IPS-20b (cell line): Measurements from ENCODE around the gene GPR83.

Experiments used
- H3K27ac ChIP-seq: one replicate; pipeline ENCODE4 v1.5.1; 2013; ENCODE audit warnings: low read length
- H3K27me3 ChIP-seq: 2 replicates; pipeline ENCODE4 v1.6.1; 2013; ENCODE audit warnings: mild to moderate bottlenecking, low read length, inconsistent platforms; ENCODE audit not compliant: insufficient read depth
- H3K36me3 ChIP-seq: 2 replicates; pipeline ENCODE4 v1.6.1; 2013; ENCODE audit warnings: low read depth, mild to moderate bottlenecking, inconsistent platforms, low read length, moderate library complexity; ENCODE audit not compliant: insufficient read depth
- H3K4me1 ChIP-seq: 2 replicates; pipeline ENCODE4 v1.6.1; 2013; ENCODE audit warnings: mild to moderate bottlenecking, control low read depth, inconsistent platforms, low read length, moderate library complexity; ENCODE audit not compliant: insufficient read depth
- H3K4me3 ChIP-seq: 2 replicates; pipeline ENCODE4 v1.5.1; 2013; ENCODE audit warnings: mild to moderate bottlenecking, low read length, inconsistent platforms
- H3K9ac ChIP-seq: 2 replicates; pipeline ENCODE4 v1.6.1; 2013; ENCODE audit warnings: low read depth, mild to moderate bottlenecking, inconsistent platforms, low read length, moderate library complexity
- H3K9me3 ChIP-seq: 2 replicates; pipeline ENCODE4 v1.6.1; 2013; ENCODE audit warnings: mild to moderate bottlenecking, low read depth, low read length, inconsistent platforms; ENCODE audit not compliant: insufficient read depth

GPR83 gene

DNA sequence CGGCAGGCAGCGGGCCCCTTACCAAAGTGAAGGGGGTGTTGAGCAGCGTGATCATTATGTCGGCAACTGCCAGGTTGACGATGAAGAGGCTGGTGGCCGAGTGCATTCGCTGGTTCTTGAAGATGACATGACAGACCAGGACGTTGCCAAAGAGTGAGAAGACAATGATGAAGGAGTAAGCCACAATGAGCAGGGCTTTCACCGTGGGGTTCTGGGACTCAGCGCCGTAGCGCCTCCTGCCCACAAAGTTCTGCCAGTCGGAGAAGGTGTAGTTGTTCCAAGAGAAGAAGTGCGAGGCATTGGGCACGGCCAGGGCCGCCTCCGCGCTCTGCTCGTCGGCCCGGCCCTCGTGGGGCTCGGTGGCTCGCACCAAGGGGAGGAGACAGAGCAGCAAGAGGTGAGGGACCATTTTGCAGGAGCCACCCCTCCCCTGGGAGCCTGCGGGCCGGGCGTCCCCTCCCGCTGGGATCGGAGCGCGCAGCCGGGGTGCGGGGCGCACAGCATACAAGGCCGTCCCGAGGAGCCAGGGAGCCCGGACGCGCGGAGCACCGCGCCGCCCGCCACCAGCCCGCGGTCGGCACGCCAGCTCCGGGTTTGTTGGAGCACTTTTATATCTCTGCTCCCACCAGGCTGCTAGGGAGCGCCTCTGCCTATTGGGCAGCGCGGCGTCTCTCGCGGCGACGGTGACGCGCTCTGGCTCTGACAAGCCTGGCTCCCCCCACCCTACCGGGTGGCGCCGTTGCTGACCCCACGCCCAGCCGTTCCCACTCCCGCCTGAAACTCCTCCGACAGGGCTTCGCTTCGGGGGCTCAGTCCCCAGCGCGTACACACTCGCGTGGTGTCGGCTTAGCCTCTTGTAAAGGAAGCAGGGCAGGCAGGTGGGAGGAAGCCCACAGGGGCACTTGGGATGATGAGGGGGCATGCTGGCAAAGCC lies at the start of gene GPR83:
GPR83 (minus strand) TSS at position 581 of the 934 bp plus-strand sequence; CDS start at position 409, 172 bp downstream.
- no peak within 1 kb of the TSS for H3K9ac ChIP-seq
- no peaks in the 10 kb centered on the region for H3K9me3 ChIP-seq
- H3K27ac ChIP-seq, result no peak within 1 kb of the TSS
- peak within 1 kb of the TSS; percentile 69 for H3K4me3 ChIP-seq
- peaks cover 6% of the 10 kb centered on the region for H3K4me1 ChIP-seq
- peaks cover 54% of the 10 kb centered on the region for H3K27me3 ChIP-seq
- no peaks in the 10 kb centered on the region for H3K36me3 ChIP-seq

GRCh38 chr11:94450048-94450447 lies 48.8 kb upstream of the GPR83 start:
- peaks cover 41% of the 10 kb centered on the region for H3K36me3 ChIP-seq
- no peak overlapping the region for H3K27ac ChIP-seq
- H3K4me3 ChIP-seq, result no peak overlapping the region
- H3K9me3 ChIP-seq, result no peaks in the 10 kb centered on the region
- H3K27me3 ChIP-seq, result no peaks in the 10 kb centered on the region
- no peak overlapping the region for H3K9ac ChIP-seq
- no peaks in the 10 kb centered on the region for H3K4me1 ChIP-seq

- no peak overlapping the region for H3K9ac ChIP-seq
- H3K4me1 ChIP-seq, result no peaks in the 10 kb centered on the region
- H3K9me3 ChIP-seq, result no peaks in the 10 kb centered on the region
- no peak overlapping the region for H3K27ac ChIP-seq
- no peak overlapping the region for H3K4me3 ChIP-seq
- H3K27me3 ChIP-seq, result no peaks in the 10 kb centered on the region
- peaks cover 38% of the 10 kb centered on the region for H3K36me3 ChIP-seq
Measured at GRCh38 chr11:94449437-94449836, 48.2 kb upstream of the GPR83 start.

GRCh38 chr11:94449029-94449428 lies 47.8 kb upstream of the GPR83 start:
- H3K27ac ChIP-seq, result no peak overlapping the region
- H3K36me3 ChIP-seq, result peaks cover 39% of the 10 kb centered on the region
- H3K9me3 ChIP-seq, result no peaks in the 10 kb centered on the region
- no peaks in the 10 kb centered on the region for H3K27me3 ChIP-seq
- no peak overlapping the region for H3K4me3 ChIP-seq
- no peaks in the 10 kb centered on the region for H3K4me1 ChIP-seq
- no peak overlapping the region for H3K9ac ChIP-seq

DNA sequence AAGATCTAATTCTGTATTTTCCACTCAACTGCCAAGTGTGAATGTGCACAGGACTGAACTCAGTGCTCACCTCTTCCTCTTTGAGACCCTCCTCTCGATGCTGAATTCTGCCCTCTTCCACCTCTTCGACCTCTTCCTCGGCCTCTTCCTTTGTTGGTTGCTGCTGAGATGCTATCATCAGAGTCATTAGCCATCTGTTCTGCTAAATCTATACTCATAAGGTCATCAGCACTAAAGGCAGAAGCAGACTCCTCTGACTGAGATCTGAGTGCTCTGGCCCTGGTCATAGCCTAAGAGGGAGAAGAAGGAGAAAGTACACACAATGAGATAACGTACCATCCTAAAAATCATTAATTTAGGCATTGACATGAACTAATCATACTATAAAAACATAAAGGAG lies 45.9 kb upstream of the GPR83 start:
- Histone ChIP-seq H3K36me3 (peaks cover 39% of the 10 kb centered on the region), H3K4me1 (no peaks in the 10 kb centered on the region), H3K27ac (no peak overlapping the region), H3K4me3 (no peak overlapping the region), H3K27me3 (no peaks in the 10 kb centered on the region), H3K9me3 (no peaks in the 10 kb centered on the region), H3K9ac (no peak overlapping the region)

DNA sequence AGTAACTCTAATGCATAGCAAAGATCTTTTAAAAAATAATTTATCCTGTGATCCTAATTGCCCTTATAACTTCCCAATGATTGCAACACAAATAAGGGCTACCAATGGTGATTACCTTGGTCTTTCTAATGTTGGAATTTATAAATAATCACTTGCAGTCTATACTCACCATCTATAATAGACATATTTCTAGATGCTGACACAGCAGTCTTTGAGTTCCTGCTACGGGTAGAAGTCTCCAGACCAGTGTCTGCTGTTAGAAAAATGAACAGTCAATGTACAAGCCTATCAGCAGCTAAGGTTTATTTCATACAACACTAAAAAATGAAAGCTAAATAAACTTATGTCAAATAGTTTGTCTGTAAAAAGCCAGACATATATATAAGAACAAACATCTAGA lies 44.4 kb upstream of the GPR83 start:
- Histone ChIP-seq H3K9ac (no peak overlapping the region), H3K9me3 (no peaks in the 10 kb centered on the region), H3K4me3 (no peak overlapping the region), H3K27me3 (no peaks in the 10 kb centered on the region), H3K4me1 (no peaks in the 10 kb centered on the region), H3K27ac (no peak overlapping the region), H3K36me3 (peaks cover 39% of the 10 kb centered on the region)

- H3K27me3 ChIP-seq, result no peaks in the 10 kb centered on the region
- no peak overlapping the region; the same call in 1 of the 2 replicates for H3K4me3 ChIP-seq
- H3K9me3 ChIP-seq, result no peaks in the 10 kb centered on the region
- no peak overlapping the region for H3K27ac ChIP-seq
- peaks cover 39% of the 10 kb centered on the region for H3K36me3 ChIP-seq
- no peaks in the 10 kb centered on the region for H3K4me1 ChIP-seq
- no peak overlapping the region for H3K9ac ChIP-seq
Measured at GRCh38 chr11:94433049-94433448, 31.8 kb upstream of the GPR83 start.

GRCh38 chr11:94424662-94425061 lies 23.4 kb upstream of the GPR83 start:
- Histone ChIP-seq H3K9me3 (no peaks in the 10 kb centered on the region), H3K27me3 (no peaks in the 10 kb centered on the region), H3K27ac (no peak overlapping the region), H3K9ac (no peak overlapping the region), H3K4me3 (no peak overlapping the region), H3K4me1 (no peaks in the 10 kb centered on the region; the same call in 1 of the 2 replicates), H3K36me3 (peaks cover 45% of the 10 kb centered on the region)

GRCh38 chr11:94424011-94424410 lies 22.8 kb upstream of the GPR83 start:
- H3K27me3 ChIP-seq, result no peaks in the 10 kb centered on the region
- H3K36me3 ChIP-seq, result peaks cover 39% of the 10 kb centered on the region
- no peak overlapping the region for H3K27ac ChIP-seq
- no peaks in the 10 kb centered on the region; the same call in 1 of the 2 replicates for H3K4me1 ChIP-seq
- H3K9me3 ChIP-seq, result no peaks in the 10 kb centered on the region
- H3K9ac ChIP-seq, result no peak overlapping the region
- H3K4me3 ChIP-seq, result no peak overlapping the region

DNA sequence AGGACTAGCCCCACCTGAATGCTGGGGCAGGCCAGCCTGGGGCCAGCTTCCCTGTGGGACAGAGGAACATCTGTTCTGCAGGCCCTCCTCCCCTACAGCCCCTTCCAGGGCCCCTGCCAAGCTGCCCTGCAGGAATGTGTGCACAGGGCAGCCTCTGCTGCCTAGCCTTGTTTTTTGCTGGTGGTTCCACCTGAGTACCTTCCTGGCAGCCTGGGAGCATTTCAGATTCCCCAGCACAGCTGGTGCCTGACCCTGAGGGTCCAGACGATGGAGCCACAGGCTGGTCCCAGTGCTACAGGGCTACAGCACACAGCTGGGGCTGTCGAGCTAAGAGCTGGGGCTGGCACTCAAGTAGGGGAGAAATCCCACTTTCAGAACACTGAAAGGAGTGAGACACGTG lies 22.3 kb upstream of the GPR83 start:
- H3K9ac ChIP-seq, result no peak overlapping the region
- no peaks in the 10 kb centered on the region for H3K27me3 ChIP-seq
- no peak overlapping the region for H3K27ac ChIP-seq
- no peaks in the 10 kb centered on the region; the same call in 1 of the 2 replicates for H3K4me1 ChIP-seq
- no peaks in the 10 kb centered on the region for H3K9me3 ChIP-seq
- H3K36me3 ChIP-seq, result peaks cover 34% of the 10 kb centered on the region
- no peak overlapping the region for H3K4me3 ChIP-seq

DNA sequence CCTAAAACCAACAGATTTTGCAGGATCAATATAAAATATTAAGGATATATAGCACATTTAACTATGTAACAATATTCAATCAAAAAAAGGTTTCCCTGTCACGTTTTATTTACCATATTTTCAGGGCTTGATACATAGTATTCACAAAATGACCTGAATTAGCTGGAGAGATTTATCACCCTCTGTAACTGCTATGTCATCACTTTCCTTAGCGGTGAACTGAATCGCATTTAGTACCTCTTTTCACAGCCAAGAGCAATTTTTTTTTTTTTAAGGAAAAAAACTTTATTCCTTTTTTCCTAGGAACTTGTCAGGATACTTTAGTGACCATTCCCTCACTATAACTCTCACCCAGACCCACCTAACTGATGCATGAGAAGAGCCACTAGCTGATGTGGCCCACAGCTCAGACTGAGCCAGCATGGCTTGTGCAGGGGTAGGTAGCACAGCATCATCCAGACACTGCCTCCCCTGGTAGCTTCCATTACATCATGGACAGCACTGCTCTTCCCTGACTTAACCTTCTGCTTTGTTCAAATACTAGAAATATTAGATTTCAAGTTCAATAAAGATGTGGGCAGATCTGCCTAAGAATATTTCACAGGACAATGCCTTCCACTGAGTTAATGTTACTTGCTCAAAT lies 17.0 kb upstream of the GPR83 start:
- H3K9ac ChIP-seq, result no peak overlapping the region
- no peak overlapping the region for H3K27ac ChIP-seq
- no peak overlapping the region for H3K4me3 ChIP-seq
- H3K27me3 ChIP-seq, result no peaks in the 10 kb centered on the region
- H3K9me3 ChIP-seq, result no peaks in the 10 kb centered on the region
- no peaks in the 10 kb centered on the region for H3K4me1 ChIP-seq
- peaks cover 20% of the 10 kb centered on the region; the same call in 1 of the 2 replicates for H3K36me3 ChIP-seq
